ENCODE measurements around the gene C2CD4B.

The C2CD4B gene

DNA sequence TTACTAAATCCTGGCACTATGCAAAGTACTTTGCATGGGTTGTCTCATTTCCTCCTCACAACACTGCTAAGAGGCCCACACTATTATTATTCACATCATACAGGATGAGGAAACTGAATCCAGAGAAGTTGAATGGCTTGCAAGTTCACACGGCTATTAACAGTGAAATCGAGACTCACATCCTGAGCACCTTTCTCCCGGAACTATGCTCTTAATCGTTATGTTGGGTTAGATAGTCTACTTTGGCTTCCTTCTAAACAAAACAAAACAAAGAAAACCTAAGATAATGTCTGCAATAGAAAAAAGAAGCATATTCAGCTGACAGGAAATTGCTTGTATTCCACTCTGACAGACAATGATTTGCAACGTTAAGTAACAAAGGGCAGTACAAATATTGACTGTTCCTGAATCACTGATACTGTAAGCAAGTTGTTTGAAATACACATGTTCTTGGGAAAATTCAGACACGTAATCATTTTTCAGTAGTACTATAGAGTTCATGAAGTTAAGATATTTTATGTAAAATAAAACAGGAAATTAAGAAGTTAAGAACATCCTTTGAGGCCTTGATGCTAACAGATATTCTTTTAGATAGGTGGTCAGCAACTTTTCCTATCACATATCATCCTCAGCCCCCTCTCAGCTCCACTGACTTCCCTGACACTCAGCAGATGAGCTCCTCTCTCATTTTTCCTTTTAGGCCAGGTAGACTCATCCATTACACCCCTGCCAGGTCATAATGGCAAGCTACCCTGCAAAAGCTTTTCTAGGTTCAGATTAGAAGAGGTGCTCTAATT, 40.7 kb downstream of the C2CD4B start:
- no peak overlapping the region for H3K27ac ChIP-seq (ENCODE audit: low read depth, low read length)
- no peaks in the 10 kb centered on the region for H3K27me3 ChIP-seq (ENCODE audit: control insufficient read depth, insufficient read depth, low read length)
- no peaks in the 10 kb centered on the region for H3K4me1 ChIP-seq (ENCODE audit: control insufficient read depth, insufficient read depth, low read length)
- no peaks in the 10 kb centered on the region for H3K36me3 ChIP-seq (ENCODE audit: control insufficient read depth, insufficient read depth, low read length)
- no peak overlapping the region for H3K4me3 ChIP-seq (ENCODE audit: low read length)
- H3K9ac ChIP-seq (ENCODE audit: low read length), result no peak overlapping the region

GRCh38 chr15:62122249-62122648, 42.8 kb downstream of the C2CD4B start:
- Histone ChIP-seq H3K27ac (ENCODE audit: low read depth, low read length) (no peak overlapping the region), H3K9ac (ENCODE audit: low read length) (no peak overlapping the region), H3K4me3 (ENCODE audit: low read length) (no peak overlapping the region), H3K27me3 (ENCODE audit: control insufficient read depth, insufficient read depth, low read length) (no peaks in the 10 kb centered on the region), H3K4me1 (ENCODE audit: control insufficient read depth, insufficient read depth, low read length) (no peaks in the 10 kb centered on the region), H3K36me3 (ENCODE audit: control insufficient read depth, insufficient read depth, low read length) (no peaks in the 10 kb centered on the region)

DNA sequence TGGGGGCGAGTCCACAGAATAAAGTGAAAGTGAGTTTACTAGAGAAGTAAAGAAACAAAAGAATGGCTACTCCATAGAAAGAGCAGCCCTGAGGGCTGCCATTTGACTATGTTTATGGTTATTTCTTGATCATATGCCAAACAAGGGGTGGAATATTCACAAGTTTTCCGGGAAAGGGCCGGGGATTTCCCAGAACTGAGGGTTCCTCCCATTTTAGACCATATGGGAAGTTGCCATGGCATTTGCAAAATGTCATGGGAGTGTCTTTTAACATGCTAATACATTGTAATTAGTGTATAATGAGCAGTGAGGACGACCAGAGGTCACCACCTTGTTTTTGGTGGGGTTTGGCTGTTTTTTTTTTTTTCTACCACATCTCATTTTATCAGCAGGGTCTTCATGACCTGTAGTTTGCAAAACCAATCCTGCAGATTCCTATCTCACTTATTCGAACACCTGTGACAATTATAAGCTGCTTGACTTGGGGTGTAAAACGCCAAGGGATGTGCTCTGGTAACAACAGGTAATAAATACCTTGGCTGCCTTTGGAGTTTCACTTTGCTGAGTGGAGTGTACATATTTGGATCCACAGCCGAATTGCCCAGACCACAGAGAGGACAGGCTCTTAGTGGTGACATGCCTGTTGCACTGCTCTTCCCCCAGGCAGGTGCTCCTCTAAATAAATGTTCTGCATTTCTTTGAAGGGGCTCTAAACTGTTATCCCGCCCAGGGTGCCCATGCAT, 43.6 kb downstream of the C2CD4B start:
- no peak overlapping the region for H3K27ac ChIP-seq (ENCODE audit: low read depth, low read length)
- H3K9ac ChIP-seq (ENCODE audit: low read length), result no peak overlapping the region
- H3K4me1 ChIP-seq (ENCODE audit: control insufficient read depth, insufficient read depth, low read length), result no peaks in the 10 kb centered on the region
- no peak overlapping the region for H3K4me3 ChIP-seq (ENCODE audit: low read length)
- no peaks in the 10 kb centered on the region for H3K36me3 ChIP-seq (ENCODE audit: control insufficient read depth, insufficient read depth, low read length)
- H3K27me3 ChIP-seq (ENCODE audit: control insufficient read depth, insufficient read depth, low read length), result no peaks in the 10 kb centered on the region

GRCh38 chr15:62120776-62121175, 44.3 kb downstream of the C2CD4B start:
- Histone ChIP-seq H3K27ac (ENCODE audit: low read depth, low read length) (no peak overlapping the region), H3K27me3 (ENCODE audit: control insufficient read depth, insufficient read depth, low read length) (no peaks in the 10 kb centered on the region)

DNA sequence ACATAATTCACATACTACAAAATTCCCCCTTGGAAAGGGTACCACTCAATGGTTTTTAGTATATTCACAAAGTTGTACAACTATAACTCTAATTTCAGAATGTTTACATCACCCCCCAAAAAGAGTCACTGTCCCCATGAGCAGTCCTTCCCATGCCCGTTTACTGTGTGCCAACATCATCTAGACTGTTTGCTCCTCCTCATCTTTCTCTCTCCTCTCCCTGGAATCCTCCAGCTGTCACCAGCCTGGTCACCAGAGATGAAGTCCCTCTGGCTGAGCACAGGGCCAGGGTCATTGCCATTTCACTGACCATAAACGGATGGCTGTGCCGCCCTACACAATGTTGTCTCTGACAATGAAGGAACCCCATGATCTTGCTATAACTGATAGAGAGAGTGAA, 45.2 kb downstream of the C2CD4B start:
- H3K4me1 ChIP-seq (ENCODE audit: control insufficient read depth, insufficient read depth, low read length), result no peaks in the 10 kb centered on the region
- H3K36me3 ChIP-seq (ENCODE audit: control insufficient read depth, insufficient read depth, low read length), result no peaks in the 10 kb centered on the region
- H3K27ac ChIP-seq (ENCODE audit: low read depth, low read length), result no peak overlapping the region
- H3K27me3 ChIP-seq (ENCODE audit: control insufficient read depth, insufficient read depth, low read length), result no peaks in the 10 kb centered on the region
- H3K4me3 ChIP-seq (ENCODE audit: low read length), result no peak overlapping the region
- no peak overlapping the region for H3K9ac ChIP-seq (ENCODE audit: low read length)

More at GRCh38 chr15:62120776-62121175, 44.3 kb downstream of the C2CD4B start:
- Histone ChIP-seq H3K4me1 (ENCODE audit: control insufficient read depth, insufficient read depth, low read length) (no peaks in the 10 kb centered on the region), H3K36me3 (ENCODE audit: control insufficient read depth, insufficient read depth, low read length) (no peaks in the 10 kb centered on the region), H3K9ac (ENCODE audit: low read length) (no peak overlapping the region), H3K4me3 (ENCODE audit: low read length) (no peak overlapping the region)

DNA sequence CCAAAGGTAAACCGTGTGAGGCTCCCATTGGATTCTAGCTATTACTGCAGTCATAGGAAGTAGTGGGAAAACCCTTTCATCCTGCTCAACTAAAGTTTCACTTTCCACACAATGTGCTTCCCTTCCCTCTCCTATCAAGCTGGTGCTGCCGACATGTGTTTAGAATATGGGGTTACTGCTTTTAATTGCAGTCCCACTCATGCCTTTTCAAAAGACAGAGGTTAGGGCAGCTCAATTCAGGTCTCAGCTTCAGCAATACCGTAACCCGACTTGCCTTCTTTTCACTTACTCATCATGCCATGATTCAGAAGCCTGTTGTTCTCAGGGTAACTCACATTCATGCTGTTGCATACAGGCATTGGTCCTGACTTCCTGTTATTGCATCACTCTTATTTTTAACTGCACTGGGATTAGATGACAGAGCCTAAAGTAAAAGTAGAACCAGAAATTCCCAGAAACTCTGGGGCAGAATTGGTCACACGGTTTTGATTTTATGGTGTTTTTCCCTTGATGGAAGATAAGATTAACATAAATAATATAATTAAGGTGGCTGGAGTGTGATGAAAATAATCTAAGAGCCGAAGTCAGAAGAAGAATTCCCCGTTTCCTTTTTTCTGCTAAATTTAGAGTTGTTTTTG, 45.7 kb downstream of the C2CD4B start:
- peak overlapping the region; percentile 66 for H3K27ac ChIP-seq (ENCODE audit: low read depth, low read length)
- no peak overlapping the region for H3K9ac ChIP-seq (ENCODE audit: low read length)
- H3K4me1 ChIP-seq (ENCODE audit: control insufficient read depth, insufficient read depth, low read length), result no peaks in the 10 kb centered on the region
- H3K36me3 ChIP-seq (ENCODE audit: control insufficient read depth, insufficient read depth, low read length), result no peaks in the 10 kb centered on the region
- H3K4me3 ChIP-seq (ENCODE audit: low read length), result peak overlapping the region; percentile 43
- no peaks in the 10 kb centered on the region for H3K27me3 ChIP-seq (ENCODE audit: control insufficient read depth, insufficient read depth, low read length)

DNA sequence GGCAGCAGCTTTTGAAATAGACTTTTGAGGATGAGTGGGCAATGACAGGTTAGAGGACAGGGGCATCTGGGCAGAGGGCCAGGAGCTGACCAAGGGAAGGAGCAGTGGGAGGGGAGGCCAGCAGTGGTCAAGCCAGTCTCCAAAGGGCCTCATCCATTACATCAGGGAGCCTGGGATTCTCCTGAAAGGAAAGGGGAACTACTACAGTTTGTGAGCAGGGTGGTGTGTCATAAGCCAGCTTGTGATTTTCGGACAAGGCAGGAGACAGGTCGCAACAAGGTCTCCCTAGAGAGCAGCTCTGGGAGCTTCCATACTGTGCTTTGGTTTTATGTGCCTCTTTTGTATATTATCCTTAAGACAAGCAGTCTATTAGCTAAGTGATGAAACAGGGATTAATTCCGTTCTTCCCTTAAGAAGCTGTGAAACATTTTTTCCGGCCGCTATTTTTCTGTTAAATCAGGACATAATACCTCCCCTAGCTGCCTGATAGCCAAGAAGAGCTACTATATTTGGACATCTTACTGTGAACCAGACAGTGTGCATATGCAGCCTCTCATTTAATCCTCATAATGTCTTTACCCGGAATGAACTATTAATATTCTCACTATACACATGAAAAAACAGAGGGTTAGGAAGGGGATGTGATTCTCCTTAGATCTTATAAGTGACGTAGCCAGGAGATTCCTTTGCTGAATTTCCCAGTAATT, 46.4 kb downstream of the C2CD4B start:
- no peaks in the 10 kb centered on the region for H3K27me3 ChIP-seq (ENCODE audit: control insufficient read depth, insufficient read depth, low read length)
- peak overlapping the region; percentile 43 for H3K4me3 ChIP-seq (ENCODE audit: low read length)
- H3K9ac ChIP-seq (ENCODE audit: low read length), result no peak overlapping the region
- H3K27ac ChIP-seq (ENCODE audit: low read depth, low read length), result peak overlapping the region; percentile 66
- H3K4me1 ChIP-seq (ENCODE audit: control insufficient read depth, insufficient read depth, low read length), result no peaks in the 10 kb centered on the region
- H3K36me3 ChIP-seq (ENCODE audit: control insufficient read depth, insufficient read depth, low read length), result no peaks in the 10 kb centered on the region

- H3K4me1 ChIP-seq (ENCODE audit: control insufficient read depth, insufficient read depth, low read length), result no peaks in the 10 kb centered on the region
- no peak overlapping the region for H3K27ac ChIP-seq (ENCODE audit: low read depth, low read length)
- H3K4me3 ChIP-seq (ENCODE audit: low read length), result no peak overlapping the region
- no peaks in the 10 kb centered on the region for H3K27me3 ChIP-seq (ENCODE audit: control insufficient read depth, insufficient read depth, low read length)
- H3K36me3 ChIP-seq (ENCODE audit: control insufficient read depth, insufficient read depth, low read length), result no peaks in the 10 kb centered on the region
- no peak overlapping the region for H3K9ac ChIP-seq (ENCODE audit: low read length)
Observed at GRCh38 chr15:62115847-62116246, 49.2 kb downstream of the C2CD4B start.

Measured in rectal smooth muscle tissue (tissue), 1 donor.